OCI-M1 (cell line): ENCODE data around the gene RAB7A.

ENCODE experiments used
- DNase-seq: peaks from one replicate; lab custom pipeline; 2025; lab: John Stamatoyannopoulos, UW

RAB7A gene

GRCh38 chr3:128851601-128852000 lies 125.6 kb downstream of the RAB7A start:
- no peak for DNase-seq

DNA sequence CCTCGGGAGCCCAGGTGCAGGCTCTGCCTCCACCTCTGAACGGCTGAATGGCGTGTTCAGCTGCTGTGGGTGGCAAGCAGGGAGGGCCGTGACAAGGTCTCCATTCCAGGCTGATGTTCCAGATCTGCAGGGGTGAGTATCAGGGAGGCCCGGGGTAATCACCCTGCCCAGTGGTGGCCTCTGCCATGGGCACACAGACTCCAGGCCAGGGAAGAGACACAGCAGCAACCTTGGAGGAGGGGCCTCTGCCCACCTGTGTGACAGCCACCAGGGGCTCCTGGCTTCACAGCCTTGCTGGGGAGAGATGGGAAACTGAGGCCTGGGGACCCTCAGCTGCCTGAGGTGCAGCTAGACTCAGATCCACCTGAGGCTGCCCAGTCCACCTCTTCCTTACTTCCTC lies 127.8 kb downstream of the RAB7A start:
- DNase-seq, result no peak

- DNase-seq, result peak; percentile 52
Measured at GRCh38 chr3:128854475-128854874, 128.5 kb downstream of the RAB7A start.

DNA sequence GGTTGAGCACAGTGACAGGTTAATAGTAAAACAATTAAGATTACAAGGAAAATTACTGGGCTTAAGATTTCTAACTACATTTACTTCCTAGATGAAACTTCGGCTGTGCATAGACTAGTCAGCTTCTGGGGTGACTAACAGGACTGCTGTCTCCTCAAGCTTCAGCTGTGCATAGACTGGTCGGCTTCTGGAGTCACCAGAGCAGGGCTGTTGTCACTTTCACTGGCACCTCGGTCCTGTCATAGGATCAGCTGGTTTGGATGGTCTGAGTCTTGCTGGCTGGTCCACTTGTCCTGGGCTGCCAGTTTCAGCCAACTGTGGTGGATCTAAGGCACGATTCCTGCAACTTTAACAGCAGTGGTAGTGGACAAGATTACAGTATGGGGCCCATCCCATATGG lies 129.6 kb downstream of the RAB7A start:
- DNase-seq, result no peak

- no peak for DNase-seq
Measured at GRCh38 chr3:128858167-128858566, 132.2 kb downstream of the RAB7A start.

DNA sequence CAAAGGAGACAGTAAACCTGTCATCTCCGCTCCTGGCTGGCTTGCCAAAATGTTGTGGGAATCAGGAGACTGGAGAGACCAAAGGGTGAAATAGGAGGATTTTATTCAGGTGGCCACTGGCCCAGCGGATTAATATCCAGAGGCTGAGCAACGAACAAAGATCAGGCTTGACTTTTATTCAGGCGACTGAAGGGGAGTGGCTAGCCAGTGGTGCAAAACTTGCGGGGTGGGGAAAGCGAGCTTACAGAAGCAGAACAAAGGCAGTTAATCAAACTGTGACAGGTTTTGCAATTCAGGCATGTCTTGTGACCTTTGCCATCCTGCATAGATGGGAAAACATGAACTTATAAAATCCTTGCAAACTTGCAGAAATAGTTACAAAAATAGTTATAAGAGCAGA lies 133.6 kb downstream of the RAB7A start:
- peak; percentile 29 for DNase-seq

DNA sequence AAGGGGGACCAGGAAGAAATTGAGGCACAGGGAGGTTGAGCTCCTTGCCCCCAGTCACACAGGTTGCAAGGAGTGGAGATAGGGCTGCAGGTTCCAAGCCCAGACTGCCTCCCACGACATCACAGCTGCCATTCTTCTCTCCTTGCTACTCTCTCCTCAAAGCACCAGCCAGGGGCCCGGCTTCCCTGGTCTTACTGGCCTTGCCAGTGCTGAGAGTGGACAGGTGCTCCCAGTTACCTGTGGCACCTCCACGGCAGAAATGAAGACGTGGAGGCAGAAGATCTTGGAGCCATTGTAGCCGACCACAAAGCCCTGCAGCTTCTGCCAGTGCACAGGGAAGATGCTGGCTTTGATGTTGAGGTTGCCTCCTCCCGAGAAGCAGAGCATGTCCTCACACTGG lies 135.5 kb downstream of the RAB7A start:
- DNase-seq, result no peak

DNA sequence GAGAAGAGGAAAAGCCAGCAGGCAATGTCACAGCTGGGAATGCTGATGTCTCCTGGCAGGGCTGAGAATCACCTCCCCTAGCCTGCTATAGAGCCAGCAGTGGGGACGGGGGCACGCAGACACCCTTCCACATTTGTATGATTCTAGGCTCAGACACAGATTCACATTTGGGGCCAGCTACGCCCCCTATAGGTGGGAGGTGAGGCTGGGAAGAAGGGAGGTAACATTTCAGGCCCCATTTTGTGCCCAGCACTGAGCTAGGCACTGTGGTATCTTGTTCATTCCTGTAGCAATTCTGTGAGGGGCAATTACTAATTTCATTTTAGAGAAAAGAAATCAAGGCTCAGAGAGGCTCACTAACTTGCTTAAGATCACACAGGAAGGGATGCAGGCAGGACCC lies 137.6 kb downstream of the RAB7A start:
- no peak for DNase-seq
